Measurements from ENCODE around the gene FICD. TPM values are rescaled to one million over a fixed set of nuclear protein-coding genes. Genes with fewer than 3 reads are reported as not detected.
"Not testable (repeated sequence)": the region's sequence is repeated elsewhere in the genome, so short reads cannot be mapped to it uniquely, and the experiment has no call there.

FICD gene
- total RNA-seq, 1 experiment from 2014 or later, result 3.6 TPM

DNA sequence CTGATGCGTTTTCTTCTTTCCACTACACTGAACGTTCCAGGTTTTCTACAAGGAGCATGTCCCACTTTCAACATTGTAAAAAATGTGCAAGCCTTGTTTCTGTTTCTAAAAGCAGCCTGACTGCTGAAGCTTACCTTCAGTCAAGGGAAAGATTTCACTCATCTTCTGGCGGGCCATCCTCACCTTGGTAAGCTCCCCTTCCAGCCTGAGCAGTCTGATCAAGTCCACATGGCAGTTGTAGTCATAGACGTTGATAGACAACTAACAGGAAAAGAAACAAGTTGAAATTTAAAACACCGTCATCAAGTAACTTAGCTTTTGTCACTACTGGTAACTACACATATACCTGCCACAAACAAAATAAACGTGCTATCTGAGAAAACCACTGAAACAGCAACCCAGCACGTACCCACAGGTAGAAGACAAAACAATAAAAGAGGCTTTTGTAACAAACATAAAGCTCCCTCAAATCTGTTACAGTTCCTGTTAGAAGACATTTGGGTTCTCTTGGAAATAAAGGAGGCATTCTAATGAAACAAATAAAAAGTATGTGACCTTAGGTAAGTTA is 34.0 kb downstream of the FICD start:
- Histone ChIP-seq H3K4me1 (no peaks in the 10 kb centered on the region), H3K9me3 (no peaks in the 10 kb centered on the region), H3K36me3 (ENCODE audit: control insufficient read depth, insufficient read depth, low read length) (0 out of 2 replicates have a peak, but pooled peaks cover 2% of the 10 kb centered on the region), H3K4me3 (ENCODE audit: low read depth, low read length) (no peak overlapping the region), H3K27me3 (replicated peaks; ENCODE audit: control insufficient read depth, insufficient read depth, low read length) (no peaks in the 10 kb centered on the region)
- no peak overlapping the region for H3K27ac Mint-ChIP-seq (ENCODE audit: unreplicated experiment)
- no peaks in the 10 kb centered on the region for H3K27me3 Mint-ChIP-seq (ENCODE audit: insufficient read depth, unreplicated experiment)
- ChIA-PET POLR2A (no interaction called here), CTCF (no interaction called here)
- no peak for DNase-seq
- peaks cover 8% of the 10 kb centered on the region for H3K4me1 Mint-ChIP-seq (ENCODE audit: low read depth, unreplicated experiment)
- no peak overlapping the region for H3K4me3 Mint-ChIP-seq (ENCODE audit: unreplicated experiment)
- H3K9me3 Mint-ChIP-seq (ENCODE audit: unreplicated experiment), result no peaks in the 10 kb centered on the region
- TF ChIP-seq, protein P1, sequence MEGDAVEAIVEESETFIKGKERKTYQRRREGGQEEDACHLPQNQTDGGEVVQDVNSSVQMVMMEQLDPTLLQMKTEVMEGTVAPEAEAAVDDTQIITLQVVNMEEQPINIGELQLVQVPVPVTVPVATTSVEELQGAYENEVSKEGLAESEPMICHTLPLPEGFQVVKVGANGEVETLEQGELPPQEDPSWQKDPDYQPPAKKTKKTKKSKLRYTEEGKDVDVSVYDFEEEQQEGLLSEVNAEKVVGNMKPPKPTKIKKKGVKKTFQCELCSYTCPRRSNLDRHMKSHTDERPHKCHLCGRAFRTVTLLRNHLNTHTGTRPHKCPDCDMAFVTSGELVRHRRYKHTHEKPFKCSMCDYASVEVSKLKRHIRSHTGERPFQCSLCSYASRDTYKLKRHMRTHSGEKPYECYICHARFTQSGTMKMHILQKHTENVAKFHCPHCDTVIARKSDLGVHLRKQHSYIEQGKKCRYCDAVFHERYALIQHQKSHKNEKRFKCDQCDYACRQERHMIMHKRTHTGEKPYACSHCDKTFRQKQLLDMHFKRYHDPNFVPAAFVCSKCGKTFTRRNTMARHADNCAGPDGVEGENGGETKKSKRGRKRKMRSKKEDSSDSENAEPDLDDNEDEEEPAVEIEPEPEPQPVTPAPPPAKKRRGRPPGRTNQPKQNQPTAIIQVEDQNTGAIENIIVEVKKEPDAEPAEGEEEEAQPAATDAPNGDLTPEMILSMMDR (IDR thresholded peaks at IDR 0.05; ENCODE audit: insufficient read depth in 1 of 2, low read depth in 1 of 2, low read length in 1 of 2, severe bottlenecking in 1 of 2, unreplicated experiment in 1 of 2), result no peak
- intact Hi-C loops (cut with micrococcal nuclease; ENCODE audit: unreplicated experiment), result no loop called here
- no TSS peak for BruUV-seq (replicated peaks)
- H3K36me3 Mint-ChIP-seq (ENCODE audit: insufficient read depth, unreplicated experiment), result peaks cover 56% of the 10 kb centered on the region

DNA sequence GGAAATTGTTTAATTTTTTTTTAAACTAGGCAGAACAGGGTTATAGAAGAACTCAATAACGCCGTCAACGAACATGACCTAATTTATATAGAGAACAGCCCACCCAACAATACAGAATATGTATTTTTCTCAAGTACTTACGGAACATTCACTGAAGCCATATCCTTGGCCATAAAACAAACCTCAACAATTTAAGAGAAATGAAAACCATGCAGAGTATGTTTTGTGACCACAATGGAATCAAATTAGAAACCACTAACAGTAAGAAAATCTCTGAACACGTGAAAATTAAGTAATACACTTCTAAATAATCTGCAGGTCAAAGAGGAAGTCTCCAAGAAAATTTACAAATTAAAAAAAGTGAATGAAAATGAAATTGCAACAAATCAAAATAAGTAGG is 36.5 kb downstream of the FICD start:
- Mint-ChIP-seq H3K4me1 (ENCODE audit: low read depth, unreplicated experiment) (peaks cover 10% of the 10 kb centered on the region), H3K9me3 (ENCODE audit: unreplicated experiment) (no peaks in the 10 kb centered on the region), H3K36me3 (ENCODE audit: insufficient read depth, unreplicated experiment) (peaks cover 36% of the 10 kb centered on the region), H3K27ac (ENCODE audit: unreplicated experiment) (no peak overlapping the region), H3K27me3 (ENCODE audit: insufficient read depth, unreplicated experiment) (no peaks in the 10 kb centered on the region), H3K4me3 (ENCODE audit: unreplicated experiment) (no peak overlapping the region)
- Histone ChIP-seq H3K27me3 (replicated peaks; ENCODE audit: control insufficient read depth, insufficient read depth, low read length) (no peaks in the 10 kb centered on the region), H3K9me3 (no peaks in the 10 kb centered on the region), H3K36me3 (ENCODE audit: control insufficient read depth, insufficient read depth, low read length) (0 out of 2 replicates have a peak, but pooled peaks cover 1% of the 10 kb centered on the region), H3K4me3 (ENCODE audit: low read depth, low read length) (no peak overlapping the region), H3K4me1 (no peaks in the 10 kb centered on the region)
- BruUV-seq (replicated peaks), result no TSS peak
- DNase-seq, result no peak
- intact Hi-C loops (cut with micrococcal nuclease; ENCODE audit: unreplicated experiment), result no loop called here
- POLR2A ChIA-PET, result no interaction called here
- CTCF ChIA-PET, result no interaction called here
- TF ChIP-seq, protein P1 (IDR thresholded peaks at IDR 0.05; ENCODE audit: insufficient read depth in 1 of 2, low read depth in 1 of 2, low read length in 1 of 2, severe bottlenecking in 1 of 2, unreplicated experiment in 1 of 2), result no peak

DNA sequence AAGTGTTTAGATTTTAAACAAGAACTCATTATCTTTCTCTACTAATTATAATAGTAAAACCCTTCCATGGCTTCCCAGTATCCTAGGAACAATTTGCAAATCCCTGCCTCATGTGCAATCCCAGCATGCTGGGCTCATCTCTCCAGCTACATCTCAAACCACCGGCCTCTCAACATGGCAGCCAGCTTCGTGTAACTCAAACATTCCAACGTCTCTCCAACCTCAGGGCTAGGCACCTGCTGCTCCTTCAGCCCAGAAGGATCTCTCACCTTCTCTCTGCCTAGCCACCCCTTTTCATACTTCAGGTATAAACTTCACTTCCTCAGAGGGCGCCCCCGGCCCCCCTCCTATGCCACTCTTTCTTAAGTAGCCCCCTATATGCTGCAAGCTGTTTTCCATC is 38.7 kb downstream of the FICD start:
- CTCF ChIA-PET, result no interaction called here
- Mint-ChIP-seq H3K27ac (ENCODE audit: unreplicated experiment) (no peak overlapping the region), H3K9me3 (ENCODE audit: unreplicated experiment) (no peaks in the 10 kb centered on the region), H3K27me3 (ENCODE audit: insufficient read depth, unreplicated experiment) (no peaks in the 10 kb centered on the region), H3K4me1 (ENCODE audit: low read depth, unreplicated experiment) (peaks cover 10% of the 10 kb centered on the region), H3K36me3 (ENCODE audit: insufficient read depth, unreplicated experiment) (peaks cover 28% of the 10 kb centered on the region), H3K4me3 (ENCODE audit: unreplicated experiment) (no peak overlapping the region)
- BruUV-seq (replicated peaks), result no TSS peak
- TF ChIP-seq, protein P1 (IDR thresholded peaks at IDR 0.05; ENCODE audit: insufficient read depth in 1 of 2, low read depth in 1 of 2, low read length in 1 of 2, severe bottlenecking in 1 of 2, unreplicated experiment in 1 of 2), result no peak
- DNase-seq, result no peak
- POLR2A ChIA-PET, result no interaction called here
- Histone ChIP-seq H3K27me3 (replicated peaks; ENCODE audit: control insufficient read depth, insufficient read depth, low read length) (no peaks in the 10 kb centered on the region), H3K9me3 (no peaks in the 10 kb centered on the region), H3K36me3 (ENCODE audit: control insufficient read depth, insufficient read depth, low read length) (no peaks in the 10 kb centered on the region), H3K4me1 (no peaks in the 10 kb centered on the region), H3K4me3 (ENCODE audit: low read depth, low read length) (no peak overlapping the region)
- intact Hi-C loops (cut with micrococcal nuclease; ENCODE audit: unreplicated experiment), result no loop called here

DNA sequence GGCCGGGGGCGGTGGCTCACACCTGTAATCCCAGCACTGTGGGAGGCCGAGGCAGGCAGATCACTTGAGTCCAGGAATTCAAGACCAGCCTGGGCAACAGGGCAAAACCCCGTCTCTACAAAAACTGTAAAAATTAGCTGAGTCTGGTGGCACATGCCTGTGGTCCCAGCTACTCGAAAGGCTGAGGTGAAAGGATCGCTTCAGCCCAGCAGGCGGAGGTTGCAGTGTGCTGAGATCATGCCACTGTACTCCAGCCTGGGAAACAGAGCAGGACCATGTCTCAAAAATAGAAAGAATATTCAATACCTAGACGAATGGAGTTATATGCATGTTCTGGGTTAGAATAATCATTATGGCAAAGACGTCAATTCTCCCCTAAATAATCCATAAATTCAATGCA is 40.3 kb downstream of the FICD start:
- intact Hi-C loops (cut with micrococcal nuclease; ENCODE audit: unreplicated experiment); H3K27me3 Mint-ChIP-seq (ENCODE audit: insufficient read depth, unreplicated experiment): not testable (repeated sequence)

More for the DNA sequence above, 40.3 kb downstream of the FICD start:
- H3K4me3 ChIP-seq (ENCODE audit: low read depth, low read length); H3K9me3 ChIP-seq; CTCF ChIA-PET; BruUV-seq (replicated peaks); H3K4me1 Mint-ChIP-seq (ENCODE audit: low read depth, unreplicated experiment); H3K4me1 ChIP-seq; H3K4me3 Mint-ChIP-seq (ENCODE audit: unreplicated experiment); H3K27me3 ChIP-seq (replicated peaks; ENCODE audit: control insufficient read depth, insufficient read depth, low read length); H3K27ac Mint-ChIP-seq (ENCODE audit: unreplicated experiment); POLR2A ChIA-PET; H3K36me3 ChIP-seq (ENCODE audit: control insufficient read depth, insufficient read depth, low read length); H3K9me3 Mint-ChIP-seq (ENCODE audit: unreplicated experiment); DNase-seq: not testable (repeated sequence)
- H3K36me3 Mint-ChIP-seq (ENCODE audit: insufficient read depth, unreplicated experiment), result peaks cover 31% of the 10 kb centered on the region
